COR-L47 (cell line): ENCODE data around the gene ST6GAL1.
"Not testable (repeated sequence)": the region's sequence is repeated elsewhere in the genome, so short reads cannot be mapped to it uniquely, and the experiment has no call there.

Experiments used
- DNase-seq: peaks from one replicate; lab custom pipeline; 2025; lab: John Stamatoyannopoulos, UW

ST6GAL1 gene

DNA sequence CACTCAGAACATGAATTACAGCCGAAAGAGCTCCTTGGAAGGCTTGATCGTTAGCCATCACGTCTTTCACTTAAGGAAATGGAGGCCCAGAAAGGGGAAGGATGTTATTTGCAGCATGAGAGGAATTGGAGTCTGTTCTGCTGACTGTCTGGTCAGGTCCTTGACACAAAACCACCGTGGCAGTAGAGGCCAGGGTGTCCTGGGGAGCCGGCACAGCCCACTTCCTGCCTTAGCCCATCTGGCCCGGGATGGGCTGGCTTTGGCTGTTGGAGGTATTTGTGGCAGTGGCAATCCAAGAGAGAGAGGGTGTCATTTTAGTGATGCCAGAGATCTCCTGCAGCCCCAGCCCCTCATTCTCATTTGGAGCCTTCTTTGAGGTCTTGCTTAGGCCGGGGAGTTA, 37.4 kb downstream of the ST6GAL1 start:
- DNase-seq, result no peak

- no peak for DNase-seq
Observed at GRCh38 chr3:186969607-186970006, 39.3 kb downstream of the ST6GAL1 start.

GRCh38 chr3:186971106-186971505, 40.8 kb downstream of the ST6GAL1 start:
- DNase-seq, result not testable (repeated sequence)

GRCh38 chr3:186971578-186971977, 41.3 kb downstream of the ST6GAL1 start:
- DNase-seq, result no peak

DNA sequence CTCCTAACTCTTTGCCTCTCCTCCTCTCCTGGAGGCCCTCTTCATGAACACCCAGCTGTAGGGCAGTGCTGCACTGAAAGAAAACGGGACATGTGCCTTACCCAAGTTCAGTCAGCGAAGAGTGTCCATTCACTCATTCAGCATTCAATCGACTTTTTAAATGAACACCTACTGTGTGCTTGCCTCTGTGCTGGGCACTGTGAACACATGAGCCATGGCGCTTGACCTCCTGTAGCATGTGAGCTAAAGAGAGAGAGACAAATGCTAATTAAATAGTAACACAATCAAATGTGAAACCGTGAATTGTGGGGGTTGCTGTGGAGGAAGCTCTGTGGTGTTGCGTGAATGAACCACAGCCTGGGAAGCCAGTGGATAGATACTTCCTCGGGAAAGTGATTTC, 43.4 kb downstream of the ST6GAL1 start:
- DNase-seq, result no peak

DNA sequence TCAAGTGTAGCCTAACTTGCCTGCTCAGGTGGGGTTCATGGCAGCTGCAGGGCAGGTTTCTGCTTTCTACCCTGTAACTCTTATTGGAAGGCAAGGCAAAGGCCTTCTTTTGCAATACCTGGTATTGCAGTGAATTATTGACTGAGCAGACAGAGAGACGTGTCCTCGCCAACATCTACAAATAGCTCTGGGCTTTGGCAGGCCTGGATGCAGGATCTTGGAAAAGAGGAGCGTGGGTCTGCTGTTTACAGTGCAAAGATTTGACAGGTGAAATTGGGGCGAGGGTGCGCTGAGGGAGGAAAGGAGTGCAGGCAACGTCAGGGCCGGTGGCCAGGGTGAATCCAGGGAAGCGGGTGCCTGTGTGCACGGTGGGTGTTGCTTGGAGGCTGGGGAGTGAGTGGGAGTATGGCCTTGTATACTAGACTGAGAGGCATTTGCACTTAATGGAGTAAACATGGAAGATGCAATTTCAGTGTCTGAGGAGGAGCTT, 44.5 kb downstream of the ST6GAL1 start:
- no peak for DNase-seq

DNA sequence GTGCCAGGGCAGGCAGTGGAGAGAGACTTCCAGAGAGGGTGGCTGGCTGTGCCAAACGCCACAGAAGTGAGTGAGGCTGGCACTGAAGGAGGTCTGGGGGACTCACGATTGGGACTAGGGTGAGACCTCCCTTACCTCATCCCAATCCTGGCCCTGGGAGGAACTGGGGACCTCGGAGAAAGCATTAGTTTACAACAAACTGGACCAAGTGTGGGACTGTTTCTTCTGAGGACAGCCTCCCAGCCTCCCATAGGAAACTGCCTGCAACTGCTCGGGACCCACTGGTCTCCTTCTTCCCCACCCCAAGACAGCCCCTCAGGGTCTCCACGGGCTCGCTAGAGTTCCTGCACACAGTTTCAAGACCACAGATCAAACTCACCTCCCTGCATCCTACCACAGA, 45.4 kb downstream of the ST6GAL1 start:
- DNase-seq, result no peak

DNA sequence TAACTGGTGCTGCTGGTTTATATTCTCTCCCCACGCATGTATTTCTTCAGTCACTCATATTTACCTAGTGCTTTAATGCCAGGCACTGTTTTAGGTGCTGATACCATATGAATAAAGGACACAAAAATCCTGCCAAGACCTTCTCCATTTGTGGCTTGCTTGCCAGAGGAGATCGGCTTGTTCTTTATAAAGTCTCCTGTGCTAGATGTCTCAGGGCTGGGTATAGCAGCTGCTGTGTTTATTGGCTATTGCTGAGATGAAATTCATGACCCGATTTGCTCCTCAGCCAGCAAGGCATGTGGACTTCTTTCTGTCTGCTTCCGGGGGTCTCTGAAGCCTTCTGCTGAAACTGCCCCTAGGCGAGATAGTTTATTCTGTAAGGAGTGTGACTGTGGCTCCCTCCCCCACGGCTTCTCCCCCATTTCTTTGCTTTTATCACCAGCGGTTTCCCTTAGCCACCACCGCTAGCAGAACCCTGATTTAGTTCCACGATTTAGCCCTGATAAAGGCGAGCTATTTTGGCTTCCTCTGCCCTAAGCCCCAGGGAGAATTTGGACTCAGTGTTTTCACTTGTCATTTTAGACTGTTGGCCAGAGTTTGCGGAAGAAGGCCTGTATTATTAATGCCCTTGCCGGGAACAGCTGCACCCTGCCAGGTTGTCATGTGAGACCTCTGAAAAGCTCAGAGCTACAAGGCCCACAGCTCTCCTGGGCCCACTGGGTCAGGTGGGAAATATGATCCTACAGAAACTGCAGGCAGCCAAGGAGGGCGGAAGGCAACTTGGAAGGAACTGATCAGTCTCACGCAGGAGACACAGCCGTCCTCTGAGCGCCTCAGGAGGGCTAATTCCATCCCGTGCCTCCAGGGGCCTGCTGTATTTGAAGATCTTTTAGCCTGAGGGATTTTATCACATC, 46.8 kb downstream of the ST6GAL1 start:
- no peak for DNase-seq

DNA sequence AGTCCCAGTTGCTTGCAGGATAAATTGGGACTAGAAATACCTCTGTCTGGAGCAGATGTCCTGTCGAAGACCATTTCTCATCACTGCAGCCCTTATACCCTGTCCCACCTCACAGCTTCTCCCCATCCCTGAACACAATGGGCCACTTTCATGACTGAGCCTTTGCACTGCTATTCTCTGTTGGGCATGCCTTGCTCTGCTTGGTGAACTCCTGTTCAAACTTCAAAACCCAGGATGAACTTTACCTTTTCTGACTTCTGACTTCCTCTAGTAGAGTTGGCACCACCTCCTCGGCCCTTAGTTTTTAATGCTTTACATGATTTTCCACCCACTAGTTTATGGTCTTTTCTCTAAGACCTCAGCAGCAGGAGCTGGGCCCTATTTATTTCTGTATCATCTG, 48.4 kb downstream of the ST6GAL1 start:
- no peak for DNase-seq

GRCh38 chr3:186979852-186980251, 49.5 kb downstream of the ST6GAL1 start:
- DNase-seq, result no peak

DNA sequence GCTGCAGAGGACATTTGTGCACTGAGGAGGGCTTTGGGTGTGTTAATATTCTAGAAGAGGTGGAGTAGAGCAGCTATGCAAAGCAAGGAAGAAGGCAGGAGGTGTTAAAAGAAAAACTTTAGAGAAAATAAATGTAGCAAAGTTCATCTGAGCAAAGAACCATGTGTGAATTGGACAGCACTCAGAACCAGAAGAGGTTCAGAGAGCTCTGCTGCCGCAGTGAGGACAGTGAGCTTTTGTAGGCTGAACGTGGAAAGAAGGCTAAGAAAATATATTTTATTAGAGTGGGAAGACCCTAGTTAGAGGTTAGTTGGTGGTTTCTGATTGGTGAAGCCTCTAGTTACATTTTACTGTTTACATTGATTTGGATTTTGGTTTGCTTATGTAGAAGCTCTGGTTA, 50.7 kb downstream of the ST6GAL1 start:
- DNase-seq, result no peak

- DNase-seq, result no peak
Observed at GRCh38 chr3:186983659-186984058, 53.3 kb downstream of the ST6GAL1 start.

DNA sequence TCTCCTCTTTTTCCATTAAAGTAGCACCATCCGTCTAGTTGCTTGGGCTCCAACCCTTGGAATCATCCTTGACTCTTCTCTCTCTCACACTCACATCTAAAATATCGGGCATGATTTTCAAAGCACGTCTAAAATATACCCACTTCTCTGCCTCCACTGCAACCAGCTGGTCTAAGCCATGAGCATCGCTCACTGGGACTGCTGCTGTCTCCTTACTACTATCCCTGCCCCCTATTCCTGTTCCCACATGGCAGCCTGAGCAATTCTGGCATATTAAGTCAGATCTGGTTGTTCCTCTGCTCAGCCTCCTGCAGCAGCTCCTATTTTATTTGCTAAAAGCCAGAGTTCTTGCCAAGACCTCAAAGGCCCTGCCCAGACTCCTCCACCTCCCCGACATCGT, 53.7 kb downstream of the ST6GAL1 start:
- no peak for DNase-seq

DNA sequence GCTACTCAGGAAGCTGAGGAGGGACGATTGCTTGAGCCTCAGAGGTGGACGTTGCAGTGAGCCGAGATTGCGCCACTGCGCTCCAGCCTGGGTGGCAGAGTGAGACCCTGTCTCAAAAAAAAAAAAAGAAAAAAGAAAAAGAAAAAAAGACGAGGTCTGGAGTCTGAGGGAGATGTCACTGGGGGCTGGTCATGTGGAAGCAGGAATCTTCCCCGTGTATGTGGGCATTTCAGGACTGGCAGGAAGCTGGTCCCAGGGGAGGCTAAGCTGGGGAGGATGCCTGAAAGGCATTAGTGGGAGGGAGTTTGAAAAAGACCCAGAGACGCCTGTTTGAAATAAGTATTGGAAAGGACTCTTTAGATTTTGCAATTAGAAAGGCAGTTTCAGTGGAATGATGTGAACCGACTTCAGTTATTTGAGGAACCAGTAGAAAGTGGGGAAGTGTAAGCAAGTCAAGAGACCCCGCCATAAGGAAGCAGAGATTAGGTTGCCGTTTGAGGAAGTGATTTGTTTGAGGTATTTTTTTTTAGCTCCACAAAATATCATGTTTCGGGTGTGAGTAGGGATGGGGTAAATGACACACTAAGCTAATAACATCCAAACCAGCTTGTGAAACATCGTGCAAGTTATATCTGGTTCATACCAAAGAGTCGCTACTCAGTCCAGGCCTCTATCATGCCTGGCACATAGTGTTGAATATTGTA, 55.5 kb downstream of the ST6GAL1 start:
- no peak for DNase-seq

GRCh38 chr3:186986406-186986805, 56.1 kb downstream of the ST6GAL1 start:
- no peak for DNase-seq

- DNase-seq, result no peak
Observed at GRCh38 chr3:186986816-186987215, 56.5 kb downstream of the ST6GAL1 start.

DNA sequence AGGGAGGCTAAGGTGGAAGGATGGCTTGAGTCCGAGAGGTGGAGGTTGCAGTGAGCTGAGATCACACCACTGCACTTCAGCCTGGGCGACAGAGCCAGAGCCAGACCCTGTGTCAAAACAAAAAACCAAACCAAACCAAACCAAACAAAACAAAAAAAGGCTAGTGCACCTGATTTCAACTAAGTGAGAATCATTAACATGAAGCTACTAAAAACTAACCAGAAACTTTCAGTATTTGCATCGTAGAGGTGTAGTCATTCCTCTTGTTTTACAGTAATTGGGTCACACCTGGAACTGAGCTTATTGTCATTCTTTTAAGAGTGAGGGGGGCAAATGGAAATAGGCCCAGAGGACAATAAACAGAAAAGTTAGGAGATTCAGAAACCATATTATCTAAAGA, 58.5 kb downstream of the ST6GAL1 start:
- DNase-seq, result no peak

DNA sequence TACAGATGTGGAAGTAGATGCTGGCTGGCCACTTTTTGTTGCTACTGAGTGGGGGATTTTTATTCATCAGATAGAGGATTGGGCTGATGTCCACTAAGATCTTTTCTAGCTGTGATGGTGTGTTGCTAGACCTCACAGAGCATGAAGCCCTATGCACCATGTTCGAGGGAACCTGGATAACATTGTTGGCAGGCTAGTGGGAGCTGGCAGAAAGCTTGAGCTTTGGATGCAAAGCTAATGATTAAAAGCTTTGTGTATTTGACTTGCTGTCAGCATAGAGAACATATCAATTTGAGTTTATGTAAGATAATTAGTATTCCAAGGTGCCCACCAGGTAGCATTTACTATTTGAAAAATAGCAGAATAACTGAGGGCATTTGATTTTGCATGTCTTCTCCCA, 59.1 kb downstream of the ST6GAL1 start:
- no peak for DNase-seq

- no peak for DNase-seq
Observed at GRCh38 chr3:186990277-186990676, 60.0 kb downstream of the ST6GAL1 start.

DNA sequence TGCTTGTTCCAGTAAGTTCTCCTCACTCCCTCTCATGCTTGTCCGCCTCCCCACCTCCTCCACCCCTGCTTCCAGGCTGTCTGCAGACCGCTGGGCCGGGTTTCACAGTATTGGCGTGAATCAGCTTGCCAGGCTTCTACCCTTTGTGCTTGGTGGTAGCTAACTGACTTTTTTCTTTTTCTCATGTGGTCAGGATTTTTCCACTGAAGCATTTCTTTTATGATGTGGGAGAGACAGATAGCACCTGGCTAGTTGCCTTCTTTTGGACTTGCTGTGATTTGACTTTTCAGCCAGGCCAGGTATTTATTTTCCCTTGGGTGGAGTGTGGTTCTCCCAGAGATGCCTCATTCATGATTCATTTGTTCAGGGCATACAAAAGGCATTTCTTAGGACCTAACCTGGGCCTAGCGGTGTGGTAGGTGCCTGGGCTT, 60.6 kb downstream of the ST6GAL1 start:
- no peak for DNase-seq

DNA sequence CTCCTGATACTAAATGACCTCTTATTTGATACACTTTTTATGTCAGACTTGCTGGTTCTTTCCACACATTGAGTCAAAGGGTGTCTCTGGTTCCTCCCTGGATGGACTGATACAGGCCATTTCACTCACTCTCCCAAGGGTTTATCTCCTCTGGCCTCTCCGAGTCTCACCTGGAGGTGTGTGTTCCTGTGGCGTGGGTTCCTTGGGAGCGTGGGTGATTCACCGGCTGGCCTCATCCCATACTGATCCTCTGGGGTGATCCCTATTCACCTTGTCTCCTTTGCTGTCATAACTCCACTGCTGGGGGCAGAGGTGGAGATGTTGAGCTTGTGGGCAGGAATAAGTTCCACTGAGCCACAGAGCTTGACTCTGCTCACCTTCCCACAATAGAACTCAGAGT, 61.1 kb downstream of the ST6GAL1 start:
- no peak for DNase-seq

DNA sequence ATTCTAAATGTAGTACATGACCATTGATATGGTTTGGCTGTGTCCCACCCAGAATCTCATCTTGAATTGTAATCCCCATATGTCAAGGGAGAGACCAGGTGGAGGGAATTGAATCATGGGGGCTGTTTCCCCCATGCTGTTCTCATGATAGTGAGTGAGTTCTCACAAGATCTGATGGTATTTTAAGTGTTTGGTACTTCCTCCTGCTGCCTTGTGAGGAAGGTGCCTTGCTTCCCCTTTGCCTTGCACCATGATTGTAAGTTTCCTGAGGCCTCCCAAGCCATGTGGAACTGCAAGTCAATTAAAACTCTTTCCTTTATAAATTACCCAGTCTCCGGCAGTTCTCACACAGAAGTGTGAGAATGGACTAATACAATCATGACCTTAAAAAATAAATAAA, 61.8 kb downstream of the ST6GAL1 start:
- DNase-seq, result not testable (repeated sequence)

GRCh38 chr3:186993210-186993782, 63.0 kb downstream of the ST6GAL1 start:
- DNase-seq, result no peak
